CD4-positive, alpha-beta T cell treated with Interleukin-12 subunit alpha and Interleukin-12 subunit beta, for 1 hour (primary cell): ENCODE data around the gene DHRSX.
"Not testable (repeated sequence)": the region's sequence is repeated elsewhere in the genome, so short reads cannot be mapped to it uniquely, and the experiment has no call there.

Source experiments
- DNase-seq: peaks from one replicate; pipeline ENCODE4 v3.0.0-alpha.2; 2020

Gene DHRSX

GRCh38 chrX:2389731-2390130 lies 111.0 kb downstream of the DHRSX start:
- not testable (repeated sequence) for DNase-seq

- DNase-seq = no peak
Observed at GRCh38 chrX:2389324-2389723, 111.5 kb downstream of the DHRSX start.

GRCh38 chrX:2388669-2389068 lies 112.1 kb downstream of the DHRSX start:
- no peak for DNase-seq

GRCh38 chrX:2387614-2388239 lies 113.0 kb downstream of the DHRSX start:
- DNase-seq = no peak

GRCh38 chrX:2385224-2385623 lies 115.6 kb downstream of the DHRSX start:
- no peak for DNase-seq

GRCh38 chrX:2384486-2384885 lies 116.3 kb downstream of the DHRSX start:
- DNase-seq = no peak

- DNase-seq = no peak
Observed at GRCh38 chrX:2383735-2384134, 117.0 kb downstream of the DHRSX start.

GRCh38 chrX:2383144-2383543 lies 117.6 kb downstream of the DHRSX start:
- DNase-seq = no peak

- not testable (repeated sequence) for DNase-seq
Observed at GRCh38 chrX:2382433-2383048, 118.2 kb downstream of the DHRSX start.

- DNase-seq = no peak
Observed at GRCh38 chrX:2376166-2376565, 124.6 kb downstream of the DHRSX start.

- DNase-seq = no peak
Observed at GRCh38 chrX:2374086-2374485, 126.7 kb downstream of the DHRSX start.

GRCh38 chrX:2373615-2374014 lies 127.2 kb downstream of the DHRSX start:
- peak; percentile 25 for DNase-seq

- no peak for DNase-seq
Observed at GRCh38 chrX:2371026-2371711, 129.6 kb downstream of the DHRSX start.

GRCh38 chrX:2370456-2370855 lies 130.3 kb downstream of the DHRSX start:
- no peak for DNase-seq

- DNase-seq = no peak
Observed at GRCh38 chrX:2369206-2369605, 131.6 kb downstream of the DHRSX start.

- DNase-seq = no peak
Observed at GRCh38 chrX:2360731-2361130, 140.0 kb downstream of the DHRSX start.

- not testable (repeated sequence) for DNase-seq
Observed at GRCh38 chrX:2359522-2359921, 141.3 kb downstream of the DHRSX start.

GRCh38 chrX:2351999-2352995 lies 148.5 kb downstream of the DHRSX start:
- no peak for DNase-seq

- no peak for DNase-seq
Observed at GRCh38 chrX:2351321-2351720, 149.5 kb downstream of the DHRSX start.

- DNase-seq = not testable (repeated sequence)
Observed at GRCh38 chrX:2350703-2351102, 150.1 kb downstream of the DHRSX start.

GRCh38 chrX:2350036-2350435 lies 150.7 kb downstream of the DHRSX start:
- DNase-seq = not testable (repeated sequence)

- DNase-seq = no peak
Observed at GRCh38 chrX:2348211-2348610, 152.6 kb downstream of the DHRSX start.

- DNase-seq = no peak
Observed at GRCh38 chrX:2346158-2346557, 154.6 kb downstream of the DHRSX start.
